ENCODE results near the gene PARP12. TPM values are rescaled to one million over a fixed set of nuclear protein-coding genes. Genes with fewer than 3 reads are reported as not detected.

PARP12 gene
- polyA plus RNA-seq, 3 donors, result 12.5 to 24.7 (median 13.4) TPM

- no peak for DNase-seq (ENCODE audit: extremely low read depth in 1 of 11, low read depth in 9 of 11, low spot score in 4 of 11)
Observed at GRCh38 chr7:140000666-140001268, 62.0 kb downstream of the PARP12 start.

GRCh38 chr7:139999516-139999915 is 63.2 kb downstream of the PARP12 start:
- DNase-seq (ENCODE audit: extremely low read depth in 1 of 11, low read depth in 9 of 11, low spot score in 4 of 11), result no peak

- no peak for DNase-seq (ENCODE audit: extremely low read depth in 1 of 11, low read depth in 9 of 11, low spot score in 4 of 11)
Observed at GRCh38 chr7:139998572-139998971, 64.2 kb downstream of the PARP12 start.

- DNase-seq (ENCODE audit: extremely low read depth in 1 of 11, low read depth in 9 of 11, low spot score in 4 of 11), result peak in 1 of 11 donors; percentile 29
Observed at GRCh38 chr7:139995017-139995915, 67.5 kb downstream of the PARP12 start.

GRCh38 chr7:139994356-139994755 is 68.4 kb downstream of the PARP12 start:
- no peak for DNase-seq (ENCODE audit: extremely low read depth in 1 of 11, low read depth in 9 of 11, low spot score in 4 of 11)

GRCh38 chr7:139993592-139993991 is 69.2 kb downstream of the PARP12 start:
- DNase-seq (ENCODE audit: extremely low read depth in 1 of 11, low read depth in 9 of 11, low spot score in 4 of 11), result no peak

GRCh38 chr7:139993169-139993568 is 69.6 kb downstream of the PARP12 start:
- DNase-seq (ENCODE audit: extremely low read depth in 1 of 11, low read depth in 9 of 11, low spot score in 4 of 11), result no peak

GRCh38 chr7:139992353-139993044 is 70.3 kb downstream of the PARP12 start:
- DNase-seq (ENCODE audit: extremely low read depth in 1 of 11, low read depth in 9 of 11, low spot score in 4 of 11), result no peak

GRCh38 chr7:139991911-139992310 is 70.8 kb downstream of the PARP12 start:
- DNase-seq (ENCODE audit: extremely low read depth in 1 of 11, low read depth in 9 of 11, low spot score in 4 of 11), result no peak

GRCh38 chr7:139991269-139991666 is 71.5 kb downstream of the PARP12 start:
- no peak for DNase-seq (ENCODE audit: extremely low read depth in 1 of 11, low read depth in 9 of 11, low spot score in 4 of 11)

GRCh38 chr7:139990571-139991268 is 72.0 kb downstream of the PARP12 start:
- no peak for DNase-seq (ENCODE audit: extremely low read depth in 1 of 11, low read depth in 9 of 11, low spot score in 4 of 11)

- no peak for DNase-seq (ENCODE audit: extremely low read depth in 1 of 11, low read depth in 9 of 11, low spot score in 4 of 11)
Observed at GRCh38 chr7:139990142-139990535, 72.6 kb downstream of the PARP12 start.

- DNase-seq (ENCODE audit: extremely low read depth in 1 of 11, low read depth in 9 of 11, low spot score in 4 of 11), result no peak
Observed at GRCh38 chr7:139989366-139990141, 73.2 kb downstream of the PARP12 start.

- no peak for DNase-seq (ENCODE audit: extremely low read depth in 1 of 11, low read depth in 9 of 11, low spot score in 4 of 11)
Observed at GRCh38 chr7:139987691-139988516, 74.8 kb downstream of the PARP12 start.

- DNase-seq (ENCODE audit: extremely low read depth in 1 of 11, low read depth in 9 of 11, low spot score in 4 of 11), result no peak
Observed at GRCh38 chr7:139985811-139986210, 76.9 kb downstream of the PARP12 start.

GRCh38 chr7:139984642-139985539 is 77.9 kb downstream of the PARP12 start:
- DNase-seq (ENCODE audit: extremely low read depth in 1 of 11, low read depth in 9 of 11, low spot score in 4 of 11), result no peak

Measured in renal cortex interstitium (tissue), 11 donors.